DOHH2 (cell line): ENCODE results near the gene HES4.

Experiments used
- CTCF ChIP-seq: fragments of 200-600 bp; sonication (generic); IDR thresholded peaks from one replicate; pipeline ENCODE4 v1.5.1; 2014; ENCODE audit warnings: antibody characterized with exemption, mild to moderate bottlenecking, low read depth, low read length; ENCODE audit not compliant: poor library complexity, severe bottlenecking
- EZH2phosphoT487 ChIP-seq: fragments of 200-600 bp; sonication (generic); IDR thresholded peaks from 2 replicates; pipeline ENCODE4 v1.6.1; 2017; ENCODE audit warnings: borderline replicate concordance, mild to moderate bottlenecking, antibody characterized with exemption, low read length, moderate library complexity, mixed read lengths

GRCh38 chr1:1020000-1020404 lies 20.1 kb upstream of the HES4 start, which contains the start of gene AGRN:
- no peak for TF ChIP-seq CTCF
- no peak for TF ChIP-seq EZH2phosphoT487
